GM12873 (cell line): ENCODE data around the gene PDE2A.

Experiments used
- TF ChIP-seq, protein P1 (sequence below): IDR thresholded peaks from 2 replicates; pipeline ENCODE4 v1.5.1; 2012; ENCODE audit warnings: low read depth, mild to moderate bottlenecking, moderate library complexity, low read length, control low read depth; ENCODE audit not compliant: insufficient read depth; ENCODE audit errors: missing control alignments

Gene PDE2A

DNA sequence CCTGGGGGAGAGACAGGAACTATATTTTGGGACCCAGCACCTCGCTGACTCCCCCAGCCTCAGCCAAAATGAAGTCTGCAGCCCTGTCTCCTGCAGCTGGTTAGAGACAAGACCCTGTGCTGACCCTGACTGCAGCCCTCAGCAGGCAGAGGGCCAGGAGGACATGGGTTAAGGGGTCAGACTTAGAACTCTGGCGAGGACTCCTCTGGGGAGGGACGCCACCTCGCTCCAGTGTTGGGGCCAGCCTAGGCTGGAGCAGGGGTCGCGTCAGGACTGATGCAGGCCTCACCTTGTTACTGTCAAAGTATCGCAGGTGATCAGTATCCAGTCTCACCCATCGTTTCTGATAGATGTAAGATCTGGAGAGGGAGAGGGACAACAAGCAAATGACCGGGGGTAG, 36.9 kb upstream of the PDE2A start:
- TF ChIP-seq, protein P1, sequence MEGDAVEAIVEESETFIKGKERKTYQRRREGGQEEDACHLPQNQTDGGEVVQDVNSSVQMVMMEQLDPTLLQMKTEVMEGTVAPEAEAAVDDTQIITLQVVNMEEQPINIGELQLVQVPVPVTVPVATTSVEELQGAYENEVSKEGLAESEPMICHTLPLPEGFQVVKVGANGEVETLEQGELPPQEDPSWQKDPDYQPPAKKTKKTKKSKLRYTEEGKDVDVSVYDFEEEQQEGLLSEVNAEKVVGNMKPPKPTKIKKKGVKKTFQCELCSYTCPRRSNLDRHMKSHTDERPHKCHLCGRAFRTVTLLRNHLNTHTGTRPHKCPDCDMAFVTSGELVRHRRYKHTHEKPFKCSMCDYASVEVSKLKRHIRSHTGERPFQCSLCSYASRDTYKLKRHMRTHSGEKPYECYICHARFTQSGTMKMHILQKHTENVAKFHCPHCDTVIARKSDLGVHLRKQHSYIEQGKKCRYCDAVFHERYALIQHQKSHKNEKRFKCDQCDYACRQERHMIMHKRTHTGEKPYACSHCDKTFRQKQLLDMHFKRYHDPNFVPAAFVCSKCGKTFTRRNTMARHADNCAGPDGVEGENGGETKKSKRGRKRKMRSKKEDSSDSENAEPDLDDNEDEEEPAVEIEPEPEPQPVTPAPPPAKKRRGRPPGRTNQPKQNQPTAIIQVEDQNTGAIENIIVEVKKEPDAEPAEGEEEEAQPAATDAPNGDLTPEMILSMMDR = no peak

DNA sequence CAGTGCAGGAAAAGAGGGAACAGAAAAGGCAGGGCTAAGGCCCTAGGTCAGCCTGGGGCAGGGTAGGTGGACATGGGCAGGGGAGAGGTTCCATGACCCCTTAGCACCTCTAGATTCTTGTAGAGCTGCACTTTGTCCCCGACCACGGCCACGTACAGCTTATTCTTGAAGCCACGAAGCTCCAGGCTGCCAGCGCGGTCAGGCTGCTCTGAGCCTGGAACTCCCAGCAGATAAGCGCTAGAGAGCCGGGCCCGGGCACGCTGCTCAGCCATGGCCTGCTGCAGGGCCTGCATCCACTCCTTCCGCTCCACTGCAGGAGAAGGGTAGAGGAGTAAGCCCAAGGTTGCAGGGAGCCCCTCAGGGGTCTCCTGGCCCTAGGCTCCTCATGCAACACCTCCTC, 36.1 kb upstream of the PDE2A start:
- TF ChIP-seq, protein P1 = no peak

DNA sequence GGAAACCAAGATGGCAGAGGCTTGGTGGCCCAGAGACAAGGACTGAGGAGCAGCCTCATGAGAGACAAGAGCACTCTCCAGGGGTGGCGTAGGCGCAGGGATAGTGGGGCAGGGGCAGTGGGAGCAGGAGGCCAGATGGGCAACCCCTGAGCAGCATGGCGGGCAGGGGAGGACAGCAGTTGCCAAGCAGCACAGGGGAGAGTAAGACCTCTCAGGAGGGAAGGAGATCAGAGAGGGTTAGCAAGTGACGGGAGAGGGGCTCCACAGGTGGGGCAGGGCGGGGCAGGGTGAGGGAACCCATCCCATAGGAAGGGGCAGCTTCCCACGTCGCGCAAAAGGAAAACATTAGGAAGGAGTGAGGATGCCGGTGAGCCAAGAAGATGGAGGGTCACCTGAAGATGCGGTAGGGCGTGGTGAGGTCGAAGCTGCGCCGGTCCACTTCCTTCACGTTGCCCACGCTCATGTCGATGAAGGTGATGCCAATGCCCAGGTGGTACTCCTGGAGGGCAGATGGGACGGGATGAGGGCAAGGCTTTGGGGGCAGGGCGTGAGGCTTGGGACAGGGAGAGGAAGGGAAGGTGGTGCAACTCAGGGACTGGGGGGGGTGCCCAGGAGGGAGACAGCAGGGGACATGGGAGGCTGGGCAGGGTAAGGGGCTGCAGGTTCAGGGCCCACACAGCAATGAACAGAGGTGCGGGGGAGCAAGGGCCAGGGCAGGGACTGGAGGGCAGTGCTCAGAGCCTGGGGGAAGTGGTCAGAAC, 35.4 kb upstream of the PDE2A start:
- TF ChIP-seq, protein P1 = no peak

DNA sequence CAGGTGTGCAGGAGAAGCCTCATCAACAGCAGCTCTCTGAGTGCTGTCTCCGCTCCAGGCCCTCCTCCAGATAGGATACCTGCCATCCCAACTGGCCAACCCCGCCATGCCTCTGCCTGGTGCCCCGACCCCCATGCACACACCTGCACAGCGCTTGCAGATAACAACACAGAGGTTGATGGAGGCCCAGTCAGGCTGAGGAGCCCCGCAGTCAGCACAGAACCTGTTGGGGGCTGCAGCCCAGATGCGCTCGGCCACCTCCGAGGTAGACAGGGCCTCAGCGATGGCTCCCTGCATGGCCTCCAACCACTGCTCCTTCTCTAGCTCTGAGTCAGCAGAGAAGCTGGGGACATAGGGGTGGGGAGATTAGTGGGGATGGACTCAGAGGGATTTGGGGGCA, 32.8 kb upstream of the PDE2A start:
- TF ChIP-seq, protein P1 = no peak

DNA sequence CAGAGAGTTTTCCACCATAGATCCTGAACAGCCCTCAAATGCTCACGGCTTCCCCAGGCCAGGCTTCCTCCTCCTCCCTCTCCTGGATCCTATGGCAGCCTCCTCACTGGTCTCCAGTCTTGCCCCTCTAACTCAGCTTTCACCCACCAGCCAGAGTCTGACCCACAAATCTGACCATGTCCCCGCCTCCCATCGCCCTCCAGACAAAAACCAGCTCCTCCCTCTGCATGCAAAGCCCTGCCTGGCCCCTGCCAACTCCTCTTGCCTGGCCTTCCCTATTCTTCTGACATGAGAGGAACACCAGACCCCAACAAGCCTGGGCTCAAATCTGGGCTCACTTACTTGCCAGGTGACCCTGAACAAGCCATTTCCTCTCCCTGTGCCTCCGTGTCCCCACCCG, 32.4 kb upstream of the PDE2A start:
- TF ChIP-seq, protein P1 = no peak

DNA sequence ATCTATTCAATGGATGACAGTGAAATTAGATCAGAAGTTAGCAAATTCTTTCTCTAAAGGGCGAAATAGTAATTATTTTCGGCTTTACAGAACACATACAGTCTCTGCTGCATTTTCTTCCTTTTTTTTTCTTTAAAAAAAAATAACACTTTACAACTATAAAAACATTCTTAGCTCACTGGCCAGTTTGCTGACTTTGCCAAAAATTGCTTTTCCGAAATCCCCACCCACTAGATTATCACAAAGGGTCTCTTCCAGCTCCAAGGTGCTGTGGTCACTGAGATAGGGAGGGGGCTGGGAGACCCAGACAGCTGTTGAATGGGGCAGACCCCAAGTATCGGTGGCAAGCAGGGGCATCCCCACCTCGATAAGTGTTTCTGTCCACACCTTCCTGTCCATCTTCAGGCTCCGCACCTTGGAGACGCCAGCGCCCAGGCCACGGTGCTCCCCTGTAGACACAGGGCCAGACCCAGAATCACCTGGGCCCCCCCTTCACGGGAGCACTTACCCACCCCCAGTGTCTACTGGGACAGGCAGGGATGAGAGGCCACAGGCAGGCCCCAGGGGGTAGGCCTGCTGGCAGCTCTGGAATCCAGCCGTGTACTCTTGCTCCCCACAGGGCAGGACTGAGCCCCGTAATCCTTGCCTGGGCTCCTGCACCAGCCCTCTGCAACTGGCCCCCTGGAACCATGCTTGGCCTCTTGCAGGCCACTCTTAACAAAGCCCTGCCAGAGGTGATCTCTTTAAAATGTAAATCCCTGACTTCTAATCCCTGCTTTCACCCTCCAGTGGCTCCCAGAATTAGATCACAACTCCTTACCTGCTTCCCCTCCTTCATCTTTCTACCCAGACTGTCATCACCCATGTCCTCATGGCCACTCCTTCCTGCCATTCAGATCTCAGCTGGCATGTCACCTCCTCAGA, 31.5 kb upstream of the PDE2A start:
- TF ChIP-seq, protein P1 = no peak

DNA sequence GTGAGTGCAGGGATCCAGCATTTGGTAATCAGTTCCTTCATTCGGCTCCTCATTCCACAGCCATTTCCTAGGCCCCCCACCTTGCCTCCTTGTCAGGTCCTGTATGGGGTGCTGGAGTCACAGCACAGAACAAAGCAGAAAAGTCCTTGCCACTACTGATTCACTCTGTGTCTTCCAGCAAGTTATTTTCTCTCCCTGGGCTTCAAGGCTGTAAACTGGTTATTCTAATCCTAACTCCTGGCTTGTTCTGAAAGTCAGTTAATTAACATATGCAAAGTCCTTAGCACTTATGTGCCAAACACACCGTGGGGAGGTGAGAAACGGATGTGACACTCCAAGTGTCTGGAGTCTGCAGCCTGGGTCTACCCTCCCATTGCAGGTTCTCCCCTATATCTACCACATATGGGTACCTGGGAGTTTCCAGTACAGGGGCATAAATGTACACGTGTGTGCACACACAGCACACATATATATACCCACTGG, 30.6 kb upstream of the PDE2A start:
- TF ChIP-seq, protein P1 = no peak
